ENCODE data around the gene FAM168A.

Gene FAM168A

DNA sequence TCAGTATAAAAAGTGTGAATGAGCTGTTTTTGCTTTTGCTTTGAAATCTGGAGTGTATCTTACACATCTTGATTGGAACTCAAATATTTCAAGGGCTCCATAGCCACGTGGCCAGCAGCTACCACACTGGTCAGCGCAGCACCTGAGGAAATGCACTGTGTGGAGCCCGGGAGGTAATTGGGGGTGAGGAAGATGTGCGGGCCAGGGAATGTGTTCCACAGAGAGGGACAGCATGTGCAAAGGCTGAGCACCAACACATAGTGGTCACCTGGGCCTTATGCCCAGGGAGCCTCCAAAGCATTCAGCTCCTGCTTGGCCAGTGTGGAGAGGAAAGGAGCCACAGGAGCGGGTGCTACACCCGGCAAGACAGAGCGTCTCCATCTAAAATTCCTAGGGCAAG, 200.9 kb downstream of the FAM168A start:
- Histone ChIP-seq H3K4me1 (ENCODE audit: insufficient read depth, low read length) (no peaks in the 10 kb centered on the region; the same call in 1 of the 2 replicates), H3K4me3 (ENCODE audit: low read length) (no peak overlapping the region), H3K36me3 (ENCODE audit: insufficient read depth, low read depth, low read length) (no peaks in the 10 kb centered on the region), H3K27ac (ENCODE audit: low read length) (no peak overlapping the region), H3K9me3 (ENCODE audit: insufficient read depth, low read depth, low read length) (no peaks in the 10 kb centered on the region), H3K9ac (ENCODE audit: low read depth, low read length) (no peak overlapping the region), H3K27me3 (ENCODE audit: insufficient read depth, low read length) (no peaks in the 10 kb centered on the region)

DNA sequence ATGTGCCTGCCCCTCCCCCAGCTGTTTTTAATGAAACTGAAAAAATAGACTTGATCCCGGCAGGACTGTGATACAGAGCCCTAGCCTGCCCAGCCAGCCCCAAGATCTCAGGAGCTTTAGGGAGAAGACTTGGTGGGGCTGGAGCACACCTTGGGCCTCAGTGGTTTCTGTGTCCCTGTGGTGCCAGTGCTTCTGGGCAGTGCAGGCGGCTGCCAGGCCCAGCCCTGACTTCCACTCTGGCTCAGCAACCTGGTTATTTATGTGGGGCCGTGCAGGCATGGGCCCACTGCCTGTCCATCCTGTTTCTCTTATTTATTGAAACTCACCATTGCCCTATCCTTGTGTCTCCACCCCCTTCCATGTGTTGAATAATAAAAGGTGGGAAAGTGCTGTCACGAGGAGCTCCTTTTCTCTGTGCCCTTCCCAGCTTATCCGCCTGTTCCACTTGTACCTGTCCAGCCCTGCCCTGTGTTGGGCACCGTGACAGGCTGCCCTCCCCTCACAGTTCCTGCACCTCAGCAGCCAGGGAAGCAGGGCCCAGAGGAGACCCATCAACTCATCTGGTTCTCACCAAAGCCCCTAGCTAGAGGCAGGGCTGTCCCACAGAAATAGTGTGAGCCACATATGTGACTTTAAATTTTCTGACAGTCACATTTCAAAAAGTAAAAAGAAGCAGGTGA, 201.5 kb downstream of the FAM168A start:
- H3K4me3 ChIP-seq (ENCODE audit: low read length): no peak overlapping the region
- H3K9ac ChIP-seq (ENCODE audit: low read depth, low read length): no peak overlapping the region
- no peaks in the 10 kb centered on the region for H3K36me3 ChIP-seq (ENCODE audit: insufficient read depth, low read depth, low read length)
- H3K27me3 ChIP-seq (ENCODE audit: insufficient read depth, low read length): no peaks in the 10 kb centered on the region
- H3K4me1 ChIP-seq (ENCODE audit: insufficient read depth, low read length): no peaks in the 10 kb centered on the region
- no peak overlapping the region for H3K27ac ChIP-seq (ENCODE audit: low read length)
- H3K9me3 ChIP-seq (ENCODE audit: insufficient read depth, low read depth, low read length): no peaks in the 10 kb centered on the region

DNA sequence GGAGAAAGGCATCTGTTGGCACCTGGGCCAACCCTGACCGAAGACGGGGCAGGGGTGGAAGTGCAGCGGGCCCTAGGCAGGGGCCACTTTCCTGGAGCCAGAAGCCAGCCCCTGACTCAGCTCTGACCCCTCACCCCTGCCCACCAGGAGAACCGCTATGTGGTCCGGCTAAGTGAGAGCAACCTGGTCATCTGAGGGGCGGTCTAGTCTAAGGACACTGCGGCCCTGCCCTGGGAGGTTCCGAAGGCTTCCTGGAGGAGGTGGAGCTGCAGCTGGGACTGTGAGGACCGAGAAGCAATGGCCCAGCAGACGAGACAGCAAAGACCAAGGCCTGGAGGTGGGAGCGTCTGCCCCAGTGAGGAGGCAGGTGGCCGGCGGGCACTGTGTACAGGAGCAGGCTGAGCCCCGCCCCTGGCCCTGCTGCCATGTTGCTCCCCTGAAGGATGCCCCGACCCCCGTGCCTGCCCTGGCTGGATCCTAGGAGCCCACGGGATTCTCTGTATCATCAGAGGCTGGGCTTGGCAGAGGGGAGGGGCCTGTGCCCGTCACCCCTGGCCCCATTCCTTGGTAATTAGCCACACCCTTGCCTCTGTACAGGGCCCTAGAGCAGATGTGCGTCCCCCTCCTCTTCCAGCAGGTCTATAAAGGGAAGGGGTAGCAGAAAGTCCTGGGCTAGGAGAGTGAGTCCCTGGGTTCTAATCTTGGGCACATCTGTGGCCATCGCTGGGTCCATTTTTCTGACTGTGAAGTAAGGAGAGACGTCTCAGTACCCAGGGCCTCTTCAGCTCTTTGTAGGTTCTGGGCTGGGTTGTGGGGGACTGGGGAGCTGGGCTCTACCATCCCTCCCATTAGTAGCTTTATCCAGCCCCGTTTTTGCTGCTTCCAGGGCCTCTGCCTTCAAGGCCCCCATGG, 202.4 kb downstream of the FAM168A start:
- Histone ChIP-seq H3K27ac (ENCODE audit: low read length) (no peak overlapping the region), H3K36me3 (ENCODE audit: insufficient read depth, low read depth, low read length) (no peaks in the 10 kb centered on the region), H3K4me3 (ENCODE audit: low read length) (no peak overlapping the region), H3K9me3 (ENCODE audit: insufficient read depth, low read depth, low read length) (no peaks in the 10 kb centered on the region), H3K9ac (ENCODE audit: low read depth, low read length) (no peak overlapping the region), H3K27me3 (ENCODE audit: insufficient read depth, low read length) (no peaks in the 10 kb centered on the region), H3K4me1 (ENCODE audit: insufficient read depth, low read length) (no peaks in the 10 kb centered on the region)

DNA sequence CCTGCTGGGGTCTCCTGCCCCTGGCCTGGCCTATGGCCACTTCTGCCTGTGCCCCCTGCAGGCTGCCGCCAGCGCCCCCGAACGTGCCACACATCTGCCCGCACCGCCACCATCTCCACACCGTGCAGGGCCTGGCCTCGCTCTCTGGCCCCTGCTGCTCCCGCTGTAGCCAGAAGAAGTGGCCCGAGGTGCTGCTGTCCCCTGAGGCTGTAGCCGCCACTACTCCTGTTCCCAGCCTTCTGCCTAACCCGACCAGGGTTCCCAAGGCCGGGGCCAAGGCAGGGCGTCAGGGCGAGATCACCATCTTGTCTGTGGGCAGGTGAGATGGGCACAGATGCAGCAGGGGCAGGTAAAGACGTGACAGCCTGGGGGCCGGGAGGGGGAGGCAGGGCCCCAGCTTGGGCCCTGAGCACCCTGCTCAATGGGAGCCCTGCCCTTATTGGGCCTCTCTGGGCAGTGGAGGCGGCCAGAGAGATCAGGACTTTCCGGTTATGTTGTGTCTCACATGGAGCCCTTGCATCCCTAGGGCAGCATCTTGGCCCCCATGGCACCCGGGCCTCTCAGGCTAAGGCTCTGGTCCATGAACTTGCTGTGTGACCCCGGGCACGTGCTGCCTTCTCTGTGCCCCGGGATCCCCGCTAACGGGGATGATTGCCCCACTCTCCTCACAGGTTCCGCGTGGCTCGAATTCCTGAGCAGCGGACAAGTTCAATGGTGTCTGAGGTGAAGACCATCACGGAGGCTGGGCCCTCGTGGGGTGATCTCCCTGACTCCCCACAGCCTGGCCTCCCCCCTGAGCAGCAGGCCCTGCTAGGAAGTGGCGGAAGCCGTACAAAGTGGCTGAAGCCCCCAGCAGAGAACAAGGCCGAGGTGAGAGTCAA, 203.3 kb downstream of the FAM168A start:
- Histone ChIP-seq H3K27me3 (ENCODE audit: insufficient read depth, low read length) (no peaks in the 10 kb centered on the region), H3K9me3 (ENCODE audit: insufficient read depth, low read depth, low read length) (no peaks in the 10 kb centered on the region), H3K36me3 (ENCODE audit: insufficient read depth, low read depth, low read length) (no peaks in the 10 kb centered on the region), H3K4me3 (ENCODE audit: low read length) (no peak overlapping the region), H3K9ac (ENCODE audit: low read depth, low read length) (no peak overlapping the region), H3K27ac (ENCODE audit: low read length) (no peak overlapping the region), H3K4me1 (ENCODE audit: insufficient read depth, low read length) (no peaks in the 10 kb centered on the region)

DNA sequence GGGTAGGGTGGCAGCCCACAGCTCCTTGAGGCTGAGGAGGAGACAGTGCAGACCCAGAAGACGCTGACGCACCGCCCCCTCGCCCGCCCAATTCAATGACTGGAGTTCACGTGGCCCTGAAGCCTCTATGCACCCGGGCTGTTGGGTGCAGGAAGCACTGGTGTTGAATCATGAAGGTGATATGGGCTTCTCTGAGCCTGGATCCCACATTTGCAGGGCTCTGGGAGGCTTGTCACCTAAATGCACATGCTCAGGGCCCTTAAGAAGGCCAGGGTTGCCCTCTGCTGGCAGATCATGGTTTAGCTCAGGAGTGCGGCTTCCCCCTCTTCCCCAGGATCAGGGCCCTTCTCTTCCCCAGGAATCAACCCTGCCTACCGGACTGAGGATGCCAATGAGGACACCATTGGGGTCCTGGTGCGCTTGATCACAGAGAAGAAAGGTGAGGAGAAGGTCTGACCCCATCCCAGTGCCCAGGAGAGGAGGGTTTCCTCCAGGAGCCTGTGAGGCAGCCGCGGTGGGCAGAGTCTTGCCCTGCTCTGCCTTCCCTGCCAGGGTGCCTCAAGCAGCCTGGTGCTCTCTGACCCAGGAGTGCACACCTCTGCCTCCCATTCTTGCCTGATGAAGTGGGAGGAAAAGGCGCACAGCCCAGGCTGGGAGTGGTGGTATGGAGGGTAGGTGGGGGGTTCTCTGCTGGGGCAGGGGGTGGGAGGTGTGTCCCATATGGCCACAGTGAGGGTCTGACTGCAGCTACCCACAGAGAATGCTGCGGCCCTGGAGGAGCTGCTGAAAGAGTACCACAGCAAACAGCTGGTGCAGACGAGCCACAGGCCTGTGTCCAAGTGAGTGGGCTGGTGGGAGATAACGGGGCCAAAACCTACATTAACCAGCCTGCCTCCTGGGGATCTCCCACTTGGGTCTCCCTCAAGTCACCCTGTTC, 204.2 kb downstream of the FAM168A start:
- no peaks in the 10 kb centered on the region for H3K9me3 ChIP-seq (ENCODE audit: insufficient read depth, low read depth, low read length)
- H3K27ac ChIP-seq (ENCODE audit: low read length): no peak overlapping the region
- no peaks in the 10 kb centered on the region for H3K36me3 ChIP-seq (ENCODE audit: insufficient read depth, low read depth, low read length)
- H3K27me3 ChIP-seq (ENCODE audit: insufficient read depth, low read length): no peaks in the 10 kb centered on the region
- no peaks in the 10 kb centered on the region for H3K4me1 ChIP-seq (ENCODE audit: insufficient read depth, low read length)
- H3K4me3 ChIP-seq (ENCODE audit: low read length): no peak overlapping the region
- no peak overlapping the region for H3K9ac ChIP-seq (ENCODE audit: low read depth, low read length)

DNA sequence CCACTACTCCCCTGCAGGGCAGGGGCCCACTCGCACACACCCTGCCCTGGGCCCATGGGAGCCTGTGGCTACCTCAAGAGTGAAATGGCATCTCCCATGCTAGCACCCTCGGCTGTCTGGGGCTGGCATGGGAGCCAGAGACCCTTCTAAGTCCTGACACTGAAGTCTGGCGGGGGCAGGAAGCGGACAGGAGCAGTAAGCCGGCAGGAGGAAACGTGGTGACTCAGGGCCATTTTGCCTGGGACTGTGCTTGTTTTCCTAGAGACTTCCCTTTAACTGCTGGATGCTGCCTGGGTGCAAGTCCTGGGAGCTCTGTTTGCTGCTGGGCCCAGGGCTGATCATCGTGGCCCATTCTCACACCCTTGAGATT, 204.9 kb downstream of the FAM168A start:
- Histone ChIP-seq H3K36me3 (ENCODE audit: insufficient read depth, low read depth, low read length) (no peaks in the 10 kb centered on the region), H3K4me1 (ENCODE audit: insufficient read depth, low read length) (no peaks in the 10 kb centered on the region), H3K27ac (ENCODE audit: low read length) (no peak overlapping the region), H3K4me3 (ENCODE audit: low read length) (no peak overlapping the region), H3K9ac (ENCODE audit: low read depth, low read length) (no peak overlapping the region), H3K27me3 (ENCODE audit: insufficient read depth, low read length) (no peaks in the 10 kb centered on the region), H3K9me3 (ENCODE audit: insufficient read depth, low read depth, low read length) (no peaks in the 10 kb centered on the region)

DNA sequence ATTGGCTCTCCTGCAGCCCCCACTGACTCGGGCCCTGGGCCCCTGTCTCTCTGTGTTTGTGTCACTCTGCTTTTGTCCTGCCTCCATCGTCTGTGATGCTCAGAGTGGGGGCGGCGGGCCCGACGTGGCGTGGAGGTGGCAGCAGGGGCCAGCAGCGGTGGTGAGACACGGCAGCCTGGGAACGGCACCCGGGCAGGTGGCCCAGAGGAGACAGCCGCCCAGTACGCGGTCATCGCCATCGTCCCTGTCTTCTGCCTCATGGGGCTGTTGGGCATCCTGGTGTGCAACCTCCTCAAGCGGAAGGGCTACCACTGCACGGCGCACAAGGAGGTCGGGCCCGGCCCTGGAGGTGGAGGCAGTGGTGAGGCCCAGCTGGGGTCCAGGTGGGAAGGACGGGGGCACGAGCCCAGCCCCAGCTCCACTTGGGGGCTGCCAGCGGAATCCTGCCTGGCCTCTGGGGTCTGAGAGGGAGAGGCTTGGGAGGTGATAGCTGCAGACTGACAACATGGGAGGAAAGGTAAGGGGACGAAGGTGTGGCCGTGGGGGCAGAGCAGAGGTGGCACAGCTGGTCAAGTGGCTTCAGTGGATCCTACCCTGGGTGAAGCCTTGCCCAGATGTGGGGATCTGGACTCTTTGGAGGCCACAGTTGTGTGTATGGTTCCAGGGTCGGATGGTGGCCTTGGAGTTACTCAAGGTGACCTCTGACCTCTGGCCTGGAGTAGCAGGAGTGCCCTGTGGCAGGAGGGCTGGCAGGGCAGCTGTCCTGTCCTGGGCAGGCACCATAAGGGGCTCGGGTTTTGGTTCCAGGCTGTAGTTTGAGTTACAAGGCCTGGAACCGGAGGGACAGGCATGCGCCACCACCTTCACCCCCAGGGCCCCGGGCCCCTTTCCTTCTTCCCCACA, 205.6 kb downstream of the FAM168A start:
- Histone ChIP-seq H3K9ac (ENCODE audit: low read depth, low read length) (no peak overlapping the region), H3K4me1 (ENCODE audit: insufficient read depth, low read length) (no peaks in the 10 kb centered on the region)

DNA sequence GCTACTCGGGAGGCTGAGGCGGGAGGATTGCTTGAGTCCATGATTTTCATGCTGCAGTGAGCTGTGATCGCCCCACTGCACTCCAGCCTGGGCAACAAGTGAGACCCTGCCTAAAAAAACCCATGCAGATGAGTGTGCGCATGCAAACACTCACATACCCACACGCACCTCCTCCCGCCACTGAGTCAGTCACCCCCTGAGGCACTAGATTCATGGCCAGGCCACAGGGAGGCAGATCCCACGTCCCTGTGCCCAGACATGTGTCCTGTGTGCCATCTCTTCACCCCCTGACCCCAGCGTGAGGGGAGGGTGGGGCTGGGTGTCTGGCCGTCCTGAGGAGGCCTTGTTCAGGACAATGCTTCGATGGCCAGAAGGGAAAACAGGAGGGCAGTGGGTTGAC, 206.2 kb downstream of the FAM168A start:
- Histone ChIP-seq H3K27ac (ENCODE audit: low read length) (no peak overlapping the region), H3K36me3 (ENCODE audit: insufficient read depth, low read depth, low read length) (no peaks in the 10 kb centered on the region), H3K4me3 (ENCODE audit: low read length) (no peak overlapping the region), H3K9me3 (ENCODE audit: insufficient read depth, low read depth, low read length) (no peaks in the 10 kb centered on the region), H3K27me3 (ENCODE audit: insufficient read depth, low read length) (no peaks in the 10 kb centered on the region), H3K4me1 (ENCODE audit: insufficient read depth, low read length) (no peaks in the 10 kb centered on the region), H3K9ac (ENCODE audit: low read depth, low read length) (no peak overlapping the region)

More for the DNA sequence above, 205.6 kb downstream of the FAM168A start:
- Histone ChIP-seq H3K4me3 (ENCODE audit: low read length) (no peak overlapping the region), H3K27me3 (ENCODE audit: insufficient read depth, low read length) (no peaks in the 10 kb centered on the region), H3K36me3 (ENCODE audit: insufficient read depth, low read depth, low read length) (no peaks in the 10 kb centered on the region), H3K27ac (ENCODE audit: low read length) (no peak overlapping the region), H3K9me3 (ENCODE audit: insufficient read depth, low read depth, low read length) (no peaks in the 10 kb centered on the region)

DNA sequence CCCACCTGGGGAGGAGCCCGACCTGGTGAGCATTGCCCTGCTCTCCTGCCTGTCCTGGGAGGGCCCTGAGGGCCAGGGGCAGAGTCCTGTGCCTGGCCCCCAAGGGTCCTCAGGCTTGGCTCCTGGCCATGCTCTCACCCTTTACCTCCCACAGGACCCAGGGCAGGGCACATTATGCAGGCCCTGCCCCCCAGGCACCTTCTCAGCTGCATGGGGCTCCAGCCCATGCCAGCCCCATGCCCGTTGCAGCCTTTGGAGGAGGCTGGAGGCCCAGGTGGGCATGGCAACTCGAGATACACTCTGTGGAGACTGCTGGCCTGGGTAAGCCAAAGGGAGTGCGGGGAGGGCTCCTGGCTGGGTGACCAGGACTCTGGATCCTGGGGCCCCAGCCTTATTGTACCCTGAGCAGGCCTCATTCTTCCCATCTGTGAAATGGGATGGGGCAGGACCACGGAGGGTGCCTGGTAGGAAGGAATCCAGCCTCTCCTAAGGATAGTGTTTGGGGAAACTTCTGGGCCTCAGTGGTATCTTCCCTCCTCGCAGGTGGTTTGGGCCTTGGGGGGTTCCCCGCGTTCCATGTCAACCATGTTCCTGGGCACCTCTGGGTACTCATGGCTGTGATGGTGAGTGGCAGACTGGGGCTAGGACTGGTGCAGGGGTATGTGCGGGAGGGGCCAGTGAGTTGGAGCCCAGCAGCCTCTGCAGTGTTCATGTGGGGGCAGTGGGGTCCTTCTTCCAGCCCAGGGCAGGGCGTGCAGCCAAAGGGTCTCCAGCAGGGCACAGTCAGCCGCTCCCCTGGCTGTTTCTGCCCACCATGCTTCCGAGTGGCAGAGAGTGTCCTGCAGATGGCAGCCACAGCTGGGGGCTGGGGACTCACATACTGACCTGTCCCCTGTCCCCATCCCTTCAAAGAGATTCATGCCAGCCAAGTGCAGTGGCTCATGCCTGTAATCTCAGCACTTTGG, 207.0 kb downstream of the FAM168A start:
- Histone ChIP-seq H3K4me1 (ENCODE audit: insufficient read depth, low read length) (no peaks in the 10 kb centered on the region), H3K27me3 (ENCODE audit: insufficient read depth, low read length) (no peaks in the 10 kb centered on the region), H3K36me3 (ENCODE audit: insufficient read depth, low read depth, low read length) (no peaks in the 10 kb centered on the region), H3K9me3 (ENCODE audit: insufficient read depth, low read depth, low read length) (no peaks in the 10 kb centered on the region), H3K9ac (ENCODE audit: low read depth, low read length) (no peak overlapping the region), H3K4me3 (ENCODE audit: low read length) (no peak overlapping the region), H3K27ac (ENCODE audit: low read length) (no peak overlapping the region)
